AG04449 (cell line): Measurements from ENCODE around the gene GABRR1.

Experiments used
- CTCF ChIA-PET: fragments of 350-600 bp; formaldehyde crosslinking; extraction: SDS; loops from one replicate; lab custom pipeline; 2021; ENCODE audit warnings: antibody characterized with exemption; lab: Yijun Ruan, JAX
- POLR2A ChIA-PET: fragments of 400-600, 350-600 bp; formaldehyde crosslinking; extraction: SDS; loops from one replicate; lab custom pipeline; 2020; ENCODE audit warnings: antibody characterized with exemption, inconsistent platforms; lab: Yijun Ruan, JAX
- DNase-seq: peaks from one replicate; pipeline ENCODE4 v3.0.0-alpha.2; 2010; ENCODE audit warnings: low read depth, low spot score
- H3K4me3 ChIP-seq: 2 replicates; pipeline ENCODE4 v1.5.1; 2011; ENCODE audit warnings: low read depth, mild to moderate bottlenecking, control low read depth, low read length
- TF ChIP-seq, protein P1 (sequence below): IDR thresholded peaks from one replicate; pipeline ENCODE4 v1.5.1; 2011; ENCODE audit warnings: mild to moderate bottlenecking, moderate library complexity, low read length, control low read depth, inconsistent platforms; ENCODE audit not compliant: insufficient read depth; ENCODE audit errors: missing control alignments

The GABRR1 gene

GRCh38 chr6:89199579-89199978 lies 17.6 kb downstream of the GABRR1 start:
- DNase-seq: no peak
- no peak overlapping the region for H3K4me3 ChIP-seq
- TF ChIP-seq, protein P1, sequence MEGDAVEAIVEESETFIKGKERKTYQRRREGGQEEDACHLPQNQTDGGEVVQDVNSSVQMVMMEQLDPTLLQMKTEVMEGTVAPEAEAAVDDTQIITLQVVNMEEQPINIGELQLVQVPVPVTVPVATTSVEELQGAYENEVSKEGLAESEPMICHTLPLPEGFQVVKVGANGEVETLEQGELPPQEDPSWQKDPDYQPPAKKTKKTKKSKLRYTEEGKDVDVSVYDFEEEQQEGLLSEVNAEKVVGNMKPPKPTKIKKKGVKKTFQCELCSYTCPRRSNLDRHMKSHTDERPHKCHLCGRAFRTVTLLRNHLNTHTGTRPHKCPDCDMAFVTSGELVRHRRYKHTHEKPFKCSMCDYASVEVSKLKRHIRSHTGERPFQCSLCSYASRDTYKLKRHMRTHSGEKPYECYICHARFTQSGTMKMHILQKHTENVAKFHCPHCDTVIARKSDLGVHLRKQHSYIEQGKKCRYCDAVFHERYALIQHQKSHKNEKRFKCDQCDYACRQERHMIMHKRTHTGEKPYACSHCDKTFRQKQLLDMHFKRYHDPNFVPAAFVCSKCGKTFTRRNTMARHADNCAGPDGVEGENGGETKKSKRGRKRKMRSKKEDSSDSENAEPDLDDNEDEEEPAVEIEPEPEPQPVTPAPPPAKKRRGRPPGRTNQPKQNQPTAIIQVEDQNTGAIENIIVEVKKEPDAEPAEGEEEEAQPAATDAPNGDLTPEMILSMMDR: no peak
- ChIA-PET CTCF (no interaction called here), POLR2A (no interaction called here)

- ChIA-PET CTCF (no interaction called here), POLR2A (no interaction called here)
- DNase-seq: no peak
- TF ChIP-seq, protein P1: no peak
- H3K4me3 ChIP-seq: no peak overlapping the region
Observed at GRCh38 chr6:89198235-89198634, 18.9 kb downstream of the GABRR1 start.

DNA sequence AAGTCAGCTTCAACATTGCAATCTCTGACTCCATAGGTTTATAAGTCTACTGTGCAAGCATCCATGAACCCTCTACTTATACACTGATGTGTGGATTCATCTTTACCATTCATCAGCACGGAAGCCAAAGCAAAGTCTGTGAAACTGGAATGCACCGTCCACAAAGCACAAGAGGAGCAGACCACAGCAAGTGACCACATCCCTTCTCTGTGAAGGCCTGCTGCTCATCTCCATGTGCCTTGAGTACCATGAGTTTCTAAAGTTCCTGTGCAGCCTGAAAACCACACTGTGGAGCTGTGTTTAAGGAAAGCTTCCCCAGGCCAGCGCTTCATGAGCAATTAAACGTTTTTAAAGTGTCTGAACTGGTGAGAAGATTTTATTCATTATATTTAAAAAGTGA lies 20.0 kb downstream of the GABRR1 start:
- CTCF ChIA-PET: no interaction called here
- no peak overlapping the region for H3K4me3 ChIP-seq
- no peak for DNase-seq
- POLR2A ChIA-PET: no interaction called here
- TF ChIP-seq, protein P1: no peak

- DNase-seq: no peak
- CTCF ChIA-PET: no interaction called here
- no peak overlapping the region for H3K4me3 ChIP-seq
- TF ChIP-seq, protein P1: no peak
- POLR2A ChIA-PET: no interaction called here
Observed at GRCh38 chr6:89194559-89194958, 22.6 kb downstream of the GABRR1 start.

DNA sequence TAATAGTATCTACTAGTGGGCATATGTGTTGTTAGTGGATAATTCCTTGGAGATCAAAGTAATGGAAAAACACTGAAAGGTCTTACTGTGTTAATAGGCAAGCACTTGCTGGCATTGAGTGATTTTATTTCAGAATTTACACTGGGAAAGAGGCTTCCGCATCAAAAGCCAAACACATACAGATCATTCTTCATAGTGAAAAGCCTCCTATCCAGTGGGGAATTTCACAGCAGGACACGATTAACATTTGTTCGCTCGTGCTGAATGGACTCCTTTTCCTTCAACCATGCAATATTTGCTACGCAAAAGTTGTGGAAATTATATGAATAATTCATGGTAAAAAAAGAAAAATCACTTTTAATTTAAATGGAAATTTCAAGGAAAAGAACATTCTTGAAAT lies 26.4 kb downstream of the GABRR1 start:
- ChIA-PET CTCF (no interaction called here), POLR2A (no interaction called here)
- no peak overlapping the region for H3K4me3 ChIP-seq
- DNase-seq: no peak
- TF ChIP-seq, protein P1: no peak

DNA sequence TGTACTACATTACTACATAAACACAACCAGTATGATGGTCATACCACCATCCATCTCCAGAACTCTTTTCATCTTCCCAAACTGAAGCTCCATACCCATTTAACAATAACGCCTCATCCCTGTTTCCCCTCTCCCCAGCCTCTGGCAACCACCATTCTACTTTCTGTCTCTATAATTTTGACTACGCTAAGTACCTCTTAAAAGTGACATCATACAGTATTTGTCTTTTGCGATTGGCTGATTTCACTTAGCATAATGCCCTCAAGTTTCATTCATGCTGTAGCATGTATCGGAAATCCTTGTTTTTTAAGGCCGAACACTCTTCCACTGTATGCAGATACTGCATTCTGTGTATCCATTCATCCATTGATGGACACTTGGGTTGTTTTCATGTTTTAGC lies 29.7 kb downstream of the GABRR1 start:
- TF ChIP-seq, protein P1: no peak
- H3K4me3 ChIP-seq: no peak overlapping the region
- no peak for DNase-seq
- POLR2A ChIA-PET: no interaction called here
- CTCF ChIA-PET: interaction anchor here (1.3 kb wide), 1 partner anchor 205 kb away, joined by 3 read pairs; no protein-coding TSS in a partner anchor
